Karpas-422 (cell line): ENCODE measurements around the gene PPME1. TPM values are rescaled to one million over a fixed set of nuclear protein-coding genes. Genes with fewer than 3 reads are reported as not detected.

Source experiments
- DNase-seq: peaks from one replicate; pipeline ENCODE4 v3.0.0-alpha.2; 2015
- H2AFZ ChIP-seq: fragments of 200-600 bp; sonication (generic); 2 replicates; pipeline ENCODE4 v1.6.1; 2014; ENCODE audit warnings: antibody characterized with exemption, low read length, mixed read lengths
- H3K27ac ChIP-seq: fragments of 200-600 bp; sonication (generic); 2 replicates; pipeline ENCODE4 v1.5.1; 2014; ENCODE audit warnings: mild to moderate bottlenecking, low read length, moderate library complexity
- H3K27me3 ChIP-seq: fragments of 200-600 bp; sonication (generic); 2 replicates; pipeline ENCODE4 v1.6.1; 2014; ENCODE audit warnings: low read length, mixed read lengths
- H3K36me3 ChIP-seq: fragments of 200-600 bp; sonication (generic); 2 replicates; pipeline ENCODE4 v1.6.1; 2014; ENCODE audit warnings: low read length, mixed read lengths; ENCODE audit not compliant: insufficient read depth
- H3K4me1 ChIP-seq: fragments of 200-600 bp; sonication (generic); 2 replicates; pipeline ENCODE4 v1.6.1; 2014; ENCODE audit warnings: mild to moderate bottlenecking, low read length, mixed read lengths
- H3K4me2 ChIP-seq: fragments of 200-600 bp; sonication (generic); 2 replicates; pipeline ENCODE4 v1.6.1; 2014; ENCODE audit warnings: low read length, low read depth, mild to moderate bottlenecking; ENCODE audit not compliant: poor library complexity, severe bottlenecking
- H3K4me3 ChIP-seq: fragments of 200-600 bp; sonication (generic); 2 replicates; pipeline ENCODE4 v1.5.1; 2014; ENCODE audit warnings: mild to moderate bottlenecking, antibody characterized with exemption, low read length, mixed read lengths
- H3K79me2 ChIP-seq: fragments of 200-600 bp; sonication (generic); 2 replicates; pipeline ENCODE4 v1.6.1; 2014; ENCODE audit warnings: mild to moderate bottlenecking, low read length, mixed read lengths
- H3K9ac ChIP-seq: fragments of 200-600 bp; sonication (generic); 2 replicates; pipeline ENCODE4 v1.6.0; 2014; ENCODE audit warnings: low read length
- H3K9me2 ChIP-seq: fragments of 200-600 bp; sonication (generic), shearing (Covaris generic); replicated peaks from 2 replicates; pipeline ENCODE4 v1.6.0; 2014; ENCODE audit warnings: mild to moderate bottlenecking, low read length, moderate library complexity; ENCODE audit not compliant: insufficient read depth
- H3K9me3 ChIP-seq: fragments of 300-700, 200-600 bp; sonication (generic); 2 replicates; pipeline ENCODE4 v1.6.1; 2014; ENCODE audit warnings: low read length, mixed read lengths
- H4K20me1 ChIP-seq: fragments of 200-600 bp; sonication (generic); 2 replicates; pipeline ENCODE4 v1.6.1; 2014; ENCODE audit warnings: mild to moderate bottlenecking, antibody characterized with exemption, low read length, low read depth; ENCODE audit not compliant: insufficient read depth
- total RNA-seq: library from RNA; depleted of rRNA; stranded (reverse); fragments of >200 nt; shearing (Covaris generic); gene quantifications from 2 replicates; pipeline ENCODE4 v1.2.3, GENCODE V29; 2014; ENCODE audit warnings: low replicate concordance

The PPME1 gene
- total RNA-seq, 1 experiment from 2014 or later, result 59.1 TPM

- Histone ChIP-seq H3K4me1 (no peaks in the 10 kb centered on the region), H3K79me2 (peaks cover 5% of the 10 kb centered on the region), H3K9me3 (no peaks in the 10 kb centered on the region), H3K4me3 (no peak overlapping the region), H3K36me3 (peaks cover 52% of the 10 kb centered on the region; the same call in 1 of the 2 replicates), H3K9ac (no peak overlapping the region), H3K9me2 (no peaks in the 10 kb centered on the region), H2AFZ (no peak overlapping the region), H3K27ac (no peak overlapping the region), H3K4me2 (no peak overlapping the region), H3K27me3 (no peaks in the 10 kb centered on the region), H4K20me1 (no peaks in the 10 kb centered on the region)
- DNase-seq, result no peak
Measured at GRCh38 chr11:74238243-74238642, 67.2 kb downstream of the PPME1 start.

- DNase-seq, result no peak
- Histone ChIP-seq H3K27ac (no peak overlapping the region), H3K9ac (no peak overlapping the region), H3K4me1 (no peaks in the 10 kb centered on the region), H3K79me2 (peaks cover 13% of the 10 kb centered on the region), H3K4me2 (no peak overlapping the region), H3K36me3 (peaks cover 55% of the 10 kb centered on the region), H3K9me3 (no peaks in the 10 kb centered on the region), H4K20me1 (no peaks in the 10 kb centered on the region), H3K4me3 (no peak overlapping the region), H2AFZ (no peak overlapping the region), H3K27me3 (no peaks in the 10 kb centered on the region), H3K9me2 (no peaks in the 10 kb centered on the region)
Measured at GRCh38 chr11:74248469-74248868, 77.4 kb downstream of the PPME1 start.

GRCh38 chr11:74249496-74249895 lies 78.4 kb downstream of the PPME1 start:
- H3K9me3 ChIP-seq, result no peaks in the 10 kb centered on the region

GRCh38 chr11:74253361-74253760 lies 82.3 kb downstream of the PPME1 start:
- Histone ChIP-seq H3K79me2 (no peaks in the 10 kb centered on the region), H3K4me1 (no peaks in the 10 kb centered on the region), H3K27me3 (no peaks in the 10 kb centered on the region), H3K9ac (no peak overlapping the region), H3K4me2 (no peak overlapping the region), H3K9me3 (no peaks in the 10 kb centered on the region), H3K27ac (no peak overlapping the region), H4K20me1 (no peaks in the 10 kb centered on the region; the same call in 1 of the 2 replicates), H3K36me3 (peaks cover 23% of the 10 kb centered on the region), H2AFZ (no peak overlapping the region), H3K4me3 (no peak overlapping the region), H3K9me2 (no peaks in the 10 kb centered on the region)
- no peak for DNase-seq

More at GRCh38 chr11:74249496-74249895, 78.4 kb downstream of the PPME1 start:
- DNase-seq, result no peak
- no peak overlapping the region for H3K27ac ChIP-seq
- H3K27me3 ChIP-seq, result no peaks in the 10 kb centered on the region
- no peak overlapping the region for H2AFZ ChIP-seq
- H3K9me2 ChIP-seq, result no peaks in the 10 kb centered on the region
- peaks cover 44% of the 10 kb centered on the region for H3K36me3 ChIP-seq
- H3K4me3 ChIP-seq, result no peak overlapping the region
- H3K4me1 ChIP-seq, result no peaks in the 10 kb centered on the region
- no peaks in the 10 kb centered on the region for H4K20me1 ChIP-seq
- no peak overlapping the region for H3K4me2 ChIP-seq
- no peak overlapping the region for H3K9ac ChIP-seq
- 0 out of 2 replicates have a peak, but pooled peaks cover 4% of the 10 kb centered on the region for H3K79me2 ChIP-seq

- H3K9ac ChIP-seq, result no peak overlapping the region
- H2AFZ ChIP-seq, result no peak overlapping the region
- H3K4me2 ChIP-seq, result no peak overlapping the region
- no peaks in the 10 kb centered on the region for H3K9me2 ChIP-seq
- DNase-seq, result peak; percentile 85
- peaks cover 8% of the 10 kb centered on the region for H3K36me3 ChIP-seq
- no peaks in the 10 kb centered on the region; the same call in 1 of the 2 replicates for H4K20me1 ChIP-seq
- no peaks in the 10 kb centered on the region for H3K4me1 ChIP-seq
- no peaks in the 10 kb centered on the region for H3K79me2 ChIP-seq
- no peaks in the 10 kb centered on the region for H3K27me3 ChIP-seq
- no peak overlapping the region for H3K4me3 ChIP-seq
- no peaks in the 10 kb centered on the region for H3K9me3 ChIP-seq
- no peak overlapping the region for H3K27ac ChIP-seq
Measured at GRCh38 chr11:74255741-74256375, 84.8 kb downstream of the PPME1 start.

GRCh38 chr11:74256378-74257133 lies 85.5 kb downstream of the PPME1 start:
- no peak overlapping the region for H2AFZ ChIP-seq
- H3K27ac ChIP-seq, result no peak overlapping the region
- no peaks in the 10 kb centered on the region for H3K9me3 ChIP-seq
- H3K36me3 ChIP-seq, result peaks cover 8% of the 10 kb centered on the region
- H4K20me1 ChIP-seq, result no peaks in the 10 kb centered on the region; the same call in 1 of the 2 replicates
- no peak overlapping the region for H3K9ac ChIP-seq
- H3K9me2 ChIP-seq, result no peaks in the 10 kb centered on the region
- DNase-seq, result no peak
- no peak overlapping the region for H3K4me2 ChIP-seq
- no peak overlapping the region for H3K4me3 ChIP-seq
- no peaks in the 10 kb centered on the region for H3K4me1 ChIP-seq
- H3K79me2 ChIP-seq, result no peaks in the 10 kb centered on the region
- no peaks in the 10 kb centered on the region for H3K27me3 ChIP-seq

- no peak overlapping the region for H3K4me2 ChIP-seq
Measured at GRCh38 chr11:74257959-74258553, 87.0 kb downstream of the PPME1 start.

GRCh38 chr11:74262725-74263124 lies 91.6 kb downstream of the PPME1 start:
- Histone ChIP-seq H3K4me2 (no peak overlapping the region), H3K27me3 (no peaks in the 10 kb centered on the region), H3K9ac (no peak overlapping the region), H4K20me1 (no peaks in the 10 kb centered on the region), H3K4me3 (no peak overlapping the region), H3K9me2 (no peaks in the 10 kb centered on the region), H3K9me3 (no peaks in the 10 kb centered on the region), H3K79me2 (no peaks in the 10 kb centered on the region), H3K36me3 (no peaks in the 10 kb centered on the region), H3K27ac (no peak overlapping the region), H3K4me1 (no peaks in the 10 kb centered on the region), H2AFZ (no peak overlapping the region)
- DNase-seq, result no peak

More at GRCh38 chr11:74257959-74258553, 87.0 kb downstream of the PPME1 start:
- Histone ChIP-seq H3K27me3 (no peaks in the 10 kb centered on the region), H3K4me3 (no peak overlapping the region), H3K9me2 (no peaks in the 10 kb centered on the region), H3K9me3 (no peaks in the 10 kb centered on the region), H2AFZ (no peak overlapping the region), H4K20me1 (no peaks in the 10 kb centered on the region; the same call in 1 of the 2 replicates), H3K9ac (no peak overlapping the region), H3K36me3 (peaks cover 8% of the 10 kb centered on the region), H3K27ac (no peak overlapping the region), H3K4me1 (no peaks in the 10 kb centered on the region), H3K79me2 (no peaks in the 10 kb centered on the region)
- no peak for DNase-seq
